A673 (cell line): ENCODE data around the gene CYP1A1. TPM values are rescaled to one million over a fixed set of nuclear protein-coding genes. Genes with fewer than 3 reads are reported as not detected.
"Not testable (repeated sequence)": the region's sequence is repeated elsewhere in the genome, so short reads cannot be mapped to it uniquely, and the experiment has no call there.

Experiments
- BruUV-seq: library from RNA; stranded (reverse); fragments of 400-500 nt; replicated peaks from 2 replicates; lab custom pipeline; 2021; lab: Mats Ljungman, UMichigan
- CTCF ChIA-PET: fragments of 300-600 bp; sonication (Branson Sonifier 250); formaldehyde crosslinking; loops from one replicate; lab custom pipeline; 2022; ENCODE audit warnings: antibody characterized with exemption; lab: Charles Lee
- POLR2A ChIA-PET: fragments of 300-600 bp; sonication (Branson Sonifier 250); formaldehyde crosslinking; loops from one replicate; lab custom pipeline; 2022; ENCODE audit warnings: antibody characterized with exemption; ENCODE audit not compliant: low non-redundant PET; lab: Charles Lee
- DNase-seq: peaks from one replicate; pipeline ENCODE4 v3.0.0-alpha.2; 2015; ENCODE audit warnings: low spot score
- H3K27ac ChIP-seq: fragments of 200-600 bp; sonication (generic); 2 replicates; pipeline ENCODE4 v1.5.1; 2016; ENCODE audit warnings: mixed run types, low read depth, mild to moderate bottlenecking, mixed read lengths, antibody characterized with exemption, low read length; ENCODE audit not compliant: poor library complexity, severe bottlenecking
- H3K27me3 ChIP-seq: fragments of 200-600 bp; sonication (generic); replicated peaks from 2 replicates; pipeline ENCODE4 v1.6.1; 2017; ENCODE audit warnings: mixed run types, low read depth, mild to moderate bottlenecking, mixed read lengths, antibody characterized with exemption, low read length; ENCODE audit not compliant: insufficient read depth, poor library complexity
- H3K36me3 ChIP-seq: fragments of 200-600 bp; sonication (generic); 2 replicates; pipeline ENCODE4 v1.6.1; 2016; ENCODE audit warnings: mixed run types, mild to moderate bottlenecking, mixed read lengths, antibody characterized with exemption, low read length; ENCODE audit not compliant: insufficient read depth, poor library complexity, severe bottlenecking
- H3K4me1 ChIP-seq: fragments of 200-600 bp; sonication (generic); 2 replicates; pipeline ENCODE4 v1.6.1; 2017; ENCODE audit warnings: mixed run types, mild to moderate bottlenecking, mixed read lengths, antibody characterized with exemption, low read length; ENCODE audit not compliant: insufficient read depth, poor library complexity, severe bottlenecking
- H3K4me3 ChIP-seq: fragments of 200-600 bp; sonication (generic); 2 replicates; pipeline ENCODE4 v1.5.1; 2016; ENCODE audit warnings: low read depth, mixed run types, mild to moderate bottlenecking, mixed read lengths, low read length; ENCODE audit not compliant: poor library complexity, severe bottlenecking
- H3K9me3 ChIP-seq: fragments of 200-600 bp; sonication (generic); 2 replicates; pipeline ENCODE4 v1.6.1; 2016; ENCODE audit warnings: mixed run types, low read depth, mild to moderate bottlenecking, mixed read lengths, antibody characterized with exemption, low read length; ENCODE audit not compliant: poor library complexity, severe bottlenecking
- EZH2 ChIP-seq: fragments of 200-600 bp; sonication (generic); IDR thresholded peaks from 2 replicates; pipeline ENCODE4 v1.6.1; 2017; ENCODE audit warnings: borderline replicate concordance, low read depth, mild to moderate bottlenecking, mixed read lengths, antibody characterized with exemption, low read length; ENCODE audit not compliant: poor library complexity, severe bottlenecking
- intact Hi-C: fragments of 100-400 bp; cut with micrococcal nuclease; formaldehyde crosslinking; loops from one replicate; pipeline ENCODE4 v1.10.0; 2022; ENCODE audit not compliant: unreplicated experiment
- total RNA-seq: library from RNA; stranded (reverse); gene quantifications from 2 replicates; pipeline ENCODE4 v1.2.3, GENCODE V29; 2021
- TF ChIP-seq, protein P1 (sequence below): fragments of 300-800, 200-600 bp; sonication (generic); conservative IDR thresholded peaks from 2 replicates; pipeline ENCODE4 v1.5.1; 2017; ENCODE audit warnings: low read depth, mild to moderate bottlenecking, antibody characterized with exemption, low read length, moderate library complexity, mixed read lengths

CYP1A1 gene
- total RNA-seq, 1 experiment from 2014 or later, result 0.62 TPM

DNA sequence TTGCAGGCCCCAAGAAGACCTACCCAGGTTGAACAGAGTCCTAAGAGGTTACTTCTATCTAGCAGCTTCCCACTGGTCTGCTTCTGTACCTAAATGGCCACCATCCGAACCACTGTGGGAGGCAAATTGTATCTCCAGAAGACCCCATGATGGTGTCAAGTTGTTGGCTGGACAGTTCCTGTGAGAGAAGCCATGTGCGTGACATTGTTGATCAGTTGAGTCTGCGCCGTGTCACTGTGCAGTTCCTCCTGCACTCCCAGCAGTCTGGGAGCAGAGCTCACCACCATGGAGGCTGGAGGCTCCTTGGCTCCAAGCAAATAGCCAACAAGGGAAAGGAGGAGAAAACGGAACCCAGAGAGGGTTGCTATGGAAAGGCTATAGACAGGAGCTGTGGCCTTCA lies 7.5 kb upstream of the CYP1A1 start:
- CTCF ChIA-PET, result no interaction called here
- Histone ChIP-seq H3K27me3 (peaks cover 9% of the 10 kb centered on the region), H3K9me3 (peaks cover 3% of the 10 kb centered on the region)

DNA sequence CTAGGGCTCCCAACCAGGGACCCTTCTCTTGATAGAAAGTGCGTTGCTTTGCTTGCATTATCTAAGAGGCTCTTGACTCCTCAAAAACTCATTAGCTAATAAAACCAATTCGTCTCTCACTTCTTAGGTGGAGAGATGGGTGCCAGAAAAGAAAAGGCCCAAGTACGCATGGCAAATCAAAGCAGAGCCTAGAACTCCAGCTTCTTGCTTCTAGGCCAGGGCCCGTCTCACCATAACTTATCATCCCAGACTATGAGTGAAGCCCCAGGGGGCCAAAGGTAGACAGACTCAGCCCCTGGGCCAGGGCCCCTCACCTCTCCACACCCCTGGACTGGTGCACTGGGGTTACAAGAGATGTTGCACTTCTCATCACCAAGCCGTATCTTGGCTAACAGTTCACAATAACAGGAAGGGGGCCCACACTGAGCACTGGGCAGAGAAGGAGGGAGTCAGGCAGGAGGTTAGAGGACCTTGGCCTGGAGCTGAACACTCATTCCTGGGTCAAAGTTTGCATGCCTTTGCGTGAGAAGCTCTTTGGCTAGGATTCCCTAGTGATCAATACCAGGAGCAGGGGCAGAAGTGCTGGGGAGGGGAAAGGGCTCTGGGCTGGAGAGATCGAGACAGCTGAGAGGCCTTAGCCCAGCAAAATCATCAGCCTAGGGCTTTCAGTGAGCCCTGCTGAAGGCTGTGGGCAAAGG lies 5.4 kb upstream of the CYP1A1 start:
- Histone ChIP-seq H3K4me1 (peaks cover 6% of the 10 kb centered on the region), H3K9me3 (no peaks in the 10 kb centered on the region), H3K36me3 (no peaks in the 10 kb centered on the region), H3K27ac (no peak overlapping the region), H3K4me3 (no peak overlapping the region), H3K27me3 (peaks cover 21% of the 10 kb centered on the region)
- BruUV-seq, result no TSS peak
- CTCF ChIA-PET, result interaction anchor here (0.6 to 0.9 kb wide), 2 partner anchors 40 to 779 kb away, joined by 3 read pairs; no protein-coding TSS in a partner anchor
- POLR2A ChIA-PET, result no interaction called here
- intact Hi-C loops, result no loop called here
- TF ChIP-seq EZH2, result no peak
- TF ChIP-seq, protein P1, sequence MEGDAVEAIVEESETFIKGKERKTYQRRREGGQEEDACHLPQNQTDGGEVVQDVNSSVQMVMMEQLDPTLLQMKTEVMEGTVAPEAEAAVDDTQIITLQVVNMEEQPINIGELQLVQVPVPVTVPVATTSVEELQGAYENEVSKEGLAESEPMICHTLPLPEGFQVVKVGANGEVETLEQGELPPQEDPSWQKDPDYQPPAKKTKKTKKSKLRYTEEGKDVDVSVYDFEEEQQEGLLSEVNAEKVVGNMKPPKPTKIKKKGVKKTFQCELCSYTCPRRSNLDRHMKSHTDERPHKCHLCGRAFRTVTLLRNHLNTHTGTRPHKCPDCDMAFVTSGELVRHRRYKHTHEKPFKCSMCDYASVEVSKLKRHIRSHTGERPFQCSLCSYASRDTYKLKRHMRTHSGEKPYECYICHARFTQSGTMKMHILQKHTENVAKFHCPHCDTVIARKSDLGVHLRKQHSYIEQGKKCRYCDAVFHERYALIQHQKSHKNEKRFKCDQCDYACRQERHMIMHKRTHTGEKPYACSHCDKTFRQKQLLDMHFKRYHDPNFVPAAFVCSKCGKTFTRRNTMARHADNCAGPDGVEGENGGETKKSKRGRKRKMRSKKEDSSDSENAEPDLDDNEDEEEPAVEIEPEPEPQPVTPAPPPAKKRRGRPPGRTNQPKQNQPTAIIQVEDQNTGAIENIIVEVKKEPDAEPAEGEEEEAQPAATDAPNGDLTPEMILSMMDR, result no peak
- DNase-seq, result no peak

More for the DNA sequence above, 7.5 kb upstream of the CYP1A1 start:
- no peak overlapping the region for H3K27ac ChIP-seq
- no peak for DNase-seq
- POLR2A ChIA-PET, result no interaction called here
- no peak for TF ChIP-seq EZH2
- TF ChIP-seq, protein P1, result no peak
- no TSS peak for BruUV-seq
- no peaks in the 10 kb centered on the region for H3K4me1 ChIP-seq
- no peaks in the 10 kb centered on the region for H3K36me3 ChIP-seq
- H3K4me3 ChIP-seq, result no peak overlapping the region
- intact Hi-C loops, result no loop called here

DNA sequence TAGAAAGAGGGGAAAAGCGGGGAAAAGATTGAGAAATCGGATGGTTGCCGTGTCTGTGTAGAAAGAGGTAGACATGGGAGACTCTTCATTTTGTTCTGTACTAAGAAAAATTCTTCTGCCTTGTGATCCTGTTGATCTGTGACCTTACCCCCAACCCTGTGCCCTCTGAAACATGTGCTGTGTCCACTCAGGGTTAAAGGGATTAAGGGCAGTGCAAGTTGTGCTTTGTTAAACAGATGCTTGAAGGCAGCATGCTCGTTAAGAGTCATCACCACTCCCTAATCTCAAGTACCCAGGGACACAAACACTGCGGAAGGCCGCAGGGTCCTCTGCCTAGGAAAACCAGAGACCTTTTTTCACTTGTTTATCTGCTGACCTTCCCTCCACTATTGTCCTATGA lies 4.0 kb upstream of the CYP1A1 start:
- BruUV-seq, H3K36me3 ChIP-seq, H3K9me3 ChIP-seq, DNase-seq, H3K4me3 ChIP-seq, intact Hi-C loops, POLR2A ChIA-PET, H3K27ac ChIP-seq, H3K4me1 ChIP-seq, CTCF ChIA-PET: not testable (repeated sequence)
- H3K27me3 ChIP-seq, result peaks cover 14% of the 10 kb centered on the region

DNA sequence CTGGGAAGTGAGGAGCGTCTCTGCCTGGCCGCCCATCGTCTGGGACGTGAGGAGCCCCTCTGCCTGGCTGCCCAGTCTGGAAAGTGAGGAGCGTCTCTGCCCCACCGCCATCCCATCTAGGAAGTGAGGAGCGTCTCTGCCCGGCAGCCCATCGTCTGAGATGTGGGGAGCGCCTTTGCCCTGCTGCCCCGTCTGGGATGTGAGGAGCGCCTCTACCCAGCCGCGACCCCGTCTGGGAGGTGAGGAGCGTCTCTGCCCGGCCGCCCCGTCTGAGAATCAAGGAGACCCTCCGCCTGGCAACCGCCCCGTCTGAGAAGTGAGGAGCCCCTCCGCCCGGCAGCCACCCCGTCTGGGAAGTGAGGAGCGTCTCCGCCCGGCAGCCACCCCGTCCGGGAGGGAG lies 3.4 kb upstream of the CYP1A1 start:
- H3K4me1 ChIP-seq, H3K36me3 ChIP-seq, H3K4me3 ChIP-seq, CTCF ChIA-PET, POLR2A ChIA-PET, intact Hi-C loops, H3K9me3 ChIP-seq, BruUV-seq, DNase-seq, H3K27ac ChIP-seq: not testable (repeated sequence)
- peaks cover 13% of the 10 kb centered on the region for H3K27me3 ChIP-seq
